ENCODE results near the gene GAS2.

Gene GAS2

GRCh38 chr11:22671751-22672150 is 5.3 kb downstream of the GAS2 start:
- no peak for DNase-seq (ENCODE audit: low read depth in 4 of 4, low spot score in 1 of 4)

GRCh38 chr11:22674470-22675439 is 8.3 kb downstream of the GAS2 start:
- DNase-seq (ENCODE audit: low read depth in 4 of 4, low spot score in 1 of 4) = no peak

- DNase-seq (ENCODE audit: low read depth in 4 of 4, low spot score in 1 of 4) = no peak
Observed at GRCh38 chr11:22677153-22677903, 10.9 kb downstream of the GAS2 start.

GRCh38 chr11:22680628-22681027 is 14.2 kb downstream of the GAS2 start:
- DNase-seq (ENCODE audit: low read depth in 4 of 4, low spot score in 1 of 4) = no peak

- DNase-seq (ENCODE audit: low read depth in 4 of 4, low spot score in 1 of 4) = no peak
Observed at GRCh38 chr11:22681281-22681812, 14.9 kb downstream of the GAS2 start.

- no peak for DNase-seq (ENCODE audit: low read depth in 4 of 4, low spot score in 1 of 4)
Observed at GRCh38 chr11:22684082-22684481, 17.7 kb downstream of the GAS2 start.

GRCh38 chr11:22685111-22685510 is 18.7 kb downstream of the GAS2 start:
- DNase-seq (ENCODE audit: low read depth in 4 of 4, low spot score in 1 of 4) = no peak

GRCh38 chr11:22688914-22689313 is 22.5 kb downstream of the GAS2 start:
- DNase-seq (ENCODE audit: low read depth in 4 of 4, low spot score in 1 of 4) = no peak

- no peak for DNase-seq (ENCODE audit: low read depth in 4 of 4, low spot score in 1 of 4)
Observed at GRCh38 chr11:22690257-22690656, 23.8 kb downstream of the GAS2 start.

- DNase-seq (ENCODE audit: low read depth in 4 of 4, low spot score in 1 of 4) = no peak
Observed at GRCh38 chr11:22690871-22691270, 24.5 kb downstream of the GAS2 start.

- no peak for DNase-seq (ENCODE audit: low read depth in 4 of 4, low spot score in 1 of 4)
Observed at GRCh38 chr11:22699388-22699787, 33.0 kb downstream of the GAS2 start.

- DNase-seq (ENCODE audit: low read depth in 4 of 4, low spot score in 1 of 4) = no peak
Observed at GRCh38 chr11:22702031-22702430, 35.6 kb downstream of the GAS2 start.

GRCh38 chr11:22703040-22703439 is 36.6 kb downstream of the GAS2 start:
- DNase-seq (ENCODE audit: low read depth in 4 of 4, low spot score in 1 of 4) = no peak

GRCh38 chr11:22703591-22703990 is 37.2 kb downstream of the GAS2 start:
- DNase-seq (ENCODE audit: low read depth in 4 of 4, low spot score in 1 of 4) = no peak

- no peak for DNase-seq (ENCODE audit: low read depth in 4 of 4, low spot score in 1 of 4)
Observed at GRCh38 chr11:22707119-22707899, 40.9 kb downstream of the GAS2 start.

GRCh38 chr11:22711071-22711770 is 44.8 kb downstream of the GAS2 start:
- DNase-seq (ENCODE audit: low read depth in 4 of 4, low spot score in 1 of 4) = no peak

- DNase-seq (ENCODE audit: low read depth in 4 of 4, low spot score in 1 of 4) = no peak
Observed at GRCh38 chr11:22711880-22712279, 45.5 kb downstream of the GAS2 start.

- DNase-seq (ENCODE audit: low read depth in 4 of 4, low spot score in 1 of 4) = no peak
Observed at GRCh38 chr11:22713336-22713735, 46.9 kb downstream of the GAS2 start.

- no peak for DNase-seq (ENCODE audit: low read depth in 4 of 4, low spot score in 1 of 4)
Observed at GRCh38 chr11:22715971-22716370, 49.6 kb downstream of the GAS2 start.

GRCh38 chr11:22720457-22720856 is 54.0 kb downstream of the GAS2 start:
- DNase-seq (ENCODE audit: low read depth in 4 of 4, low spot score in 1 of 4) = no peak

- DNase-seq (ENCODE audit: low read depth in 4 of 4, low spot score in 1 of 4) = no peak
Observed at GRCh38 chr11:22723274-22723673, 56.9 kb downstream of the GAS2 start.

Measured in stimulated activated CD4-positive, alpha-beta T cell treated with anti-CD3 and anti-CD28 coated beads, Interleukin-1b, Interleukin-23, amount 100 ng/mL, for 24 hours (primary cell).